K562 (cell line): Measurements from ENCODE around the gene MAPRE2. TPM values are rescaled to one million over a fixed set of nuclear protein-coding genes. Genes with fewer than 3 reads are reported as not detected.

ENCODE experiments used
- ATAC-seq: fragments of 200-7000 bp; cut with Tn5 transposase; 3 replicates; pipeline ENCODE4 v1.9.1; 2020; ENCODE audit warnings: moderate library complexity
- BruUV-seq: library from RNA; stranded (reverse); fragments of 400-500 nt; replicated peaks from 2 replicates; lab custom pipeline; 2021; lab: Mats Ljungman, UMichigan
- CTCF ChIA-PET: fragments of 300-600 bp; formaldehyde crosslinking; extraction: SDS; loops from one replicate; lab custom pipeline; 2021; ENCODE audit warnings: low intra/inter-chr PET ratio; lab: Yijun Ruan, JAX
- POLR2A ChIA-PET: fragments of 300-600, 350-650 bp; sonication (Branson Sonifier 250); formaldehyde crosslinking; extraction: SDS; loops from one replicate; lab custom pipeline; 2021; ENCODE audit warnings: antibody characterized with exemption, inconsistent platforms; lab: Yijun Ruan, JAX
- DNase-seq, 4 experiments: peaks; one replicate each; pipeline versions ENCODE4 v3.0.0 to v3.0.0-alpha.2; 2011 to 2018; ENCODE audit warnings: low spot score in 3 of 4, mixed read lengths in 3 of 4; ENCODE audit errors: extremely low read depth in 1 of 4
- FAIRE-seq: peaks from 2 replicates; lab custom pipeline; 2011; peaks lifted over from hg19 to GRCh38; lab: Jason Lieb, UNC
- H2AFZ ChIP-seq: 2 replicates; pipeline ENCODE4 v1.6.0; 2011; ENCODE audit warnings: low read depth, low read length, control low read depth, inconsistent platforms
- H3K27ac ChIP-seq: fragments of 200-600 bp; 3 replicates; pipeline ENCODE4 v1.8.0; 2011; ENCODE audit warnings: low read depth, mild to moderate bottlenecking, control low read depth, inconsistent platforms, low read length, moderate library complexity, mixed read lengths; ENCODE audit errors: extremely low read depth
- H3K27me3 ChIP-seq, 2 experiments: fragments of 300-600 bp in 1 of 2; 2 replicates in 1 of 2; 3 replicates in 1 of 2; pipeline versions ENCODE4 v1.6.0 to v1.8.0; 2011; ENCODE audit warnings: inconsistent platforms in 2 of 2, low read length in 2 of 2, mild to moderate bottlenecking in 1 of 2, mixed read lengths in 1 of 2, moderate library complexity in 1 of 2; ENCODE audit not compliant: control insufficient read depth in 2 of 2, insufficient read depth in 2 of 2
- H3K36me3 ChIP-seq: fragments of 300-600 bp; 3 replicates; pipeline ENCODE4 v1.8.0; 2011; ENCODE audit warnings: mild to moderate bottlenecking, low read length, inconsistent platforms; ENCODE audit not compliant: control insufficient read depth, insufficient read depth
- H3K4me1 ChIP-seq, 2 experiments: fragments of 200-600 bp in 1 of 2; replicated peaks in 1 of 2; 2 replicates in 1 of 2; 3 replicates in 1 of 2; pipeline versions ENCODE4 v1.5.1 to v1.8.0; 2011; ENCODE audit warnings: inconsistent platforms in 2 of 2, low read length in 2 of 2, mild to moderate bottlenecking in 1 of 2, mixed read lengths in 1 of 2, moderate library complexity in 1 of 2; ENCODE audit not compliant: control insufficient read depth in 2 of 2, insufficient read depth in 2 of 2
- H3K4me2 ChIP-seq: 2 replicates; pipeline ENCODE4 v1.6.1; 2011; ENCODE audit warnings: low read length, control low read depth, inconsistent platforms, mixed read lengths; ENCODE audit not compliant: insufficient read depth
- H3K4me3 ChIP-seq: fragments of 200-600 bp; sonication (generic), shearing (Covaris generic); 2 replicates; pipeline ENCODE4 v1.5.1; 2016; ENCODE audit warnings: control low read depth, inconsistent platforms
- H3K79me2 ChIP-seq: fragments of 200-600 bp; 3 replicates; pipeline ENCODE4 v1.8.0; 2011; ENCODE audit warnings: low read length, inconsistent platforms; ENCODE audit not compliant: control insufficient read depth, insufficient read depth
- H3K9ac ChIP-seq, 2 experiments: 2 replicates each; pipeline versions ENCODE4 v1.6.0 to v1.6.1; 2011; ENCODE audit warnings: low read depth in 2 of 2, low read length in 2 of 2, control low read depth in 1 of 2, inconsistent platforms in 1 of 2, mild to moderate bottlenecking in 1 of 2, mixed read lengths in 1 of 2; ENCODE audit not compliant: insufficient read depth in 1 of 2
- H3K9me1 ChIP-seq: one replicate; pipeline ENCODE4 v1.6.0; 2011; ENCODE audit warnings: inconsistent platforms, mild to moderate bottlenecking, low read length, moderate library complexity; ENCODE audit not compliant: control insufficient read depth, insufficient read depth
- H3K9me3 ChIP-seq: replicated peaks from 2 replicates; pipeline ENCODE4 v1.5.1; 2011; ENCODE audit warnings: low read depth, low read length, inconsistent platforms; ENCODE audit not compliant: control insufficient read depth, insufficient read depth
- H4K20me1 ChIP-seq: replicated peaks from 2 replicates; pipeline ENCODE4 v1.6.1; 2011; ENCODE audit warnings: low read length, inconsistent platforms, mixed read lengths; ENCODE audit not compliant: control insufficient read depth, insufficient read depth
- ARID1B ChIP-seq: fragments of 450-650 bp; IDR thresholded peaks from 2 replicates; pipeline ENCODE4 v1.6.1; 2016; ENCODE audit warnings: antibody characterized with exemption, mild to moderate bottlenecking, inconsistent platforms
- BHLHE40 ChIP-seq: IDR thresholded peaks from 2 replicates; pipeline ENCODE4 v1.6.1; 2011; ENCODE audit warnings: low read length, improper control_type of control experiment
- CAMTA2 ChIP-seq: fragments of 250-450 bp; sonication (Bioruptor Pico); conservative IDR thresholded peaks from 2 replicates; pipeline ENCODE4 v1.5.1; 2022
- CREM ChIP-seq: IDR thresholded peaks from 2 replicates; pipeline ENCODE4 v1.6.1; 2014; ENCODE audit warnings: antibody characterized with exemption, low read depth
- GTF3C2 ChIP-seq: IDR thresholded peaks from 3 replicates; pipeline ENCODE4 v1.6.1; 2011; ENCODE audit warnings: borderline replicate concordance, mild to moderate bottlenecking, moderate library complexity; ENCODE audit not compliant: insufficient read length; ENCODE audit errors: extremely low read depth
- HDAC3 ChIP-seq: fragments of 450-650 bp; IDR thresholded peaks from 2 replicates; pipeline ENCODE4 v1.6.1; 2018; ENCODE audit warnings: borderline replicate concordance, mild to moderate bottlenecking, moderate library complexity; ENCODE audit not compliant: partially characterized antibody
- SP1 ChIP-seq: sonication (generic); formaldehyde crosslinking; IDR thresholded peaks from 2 replicates; pipeline ENCODE4 v1.8.1; 2022; ENCODE audit warnings: mild to moderate bottlenecking, missing genetic modification reagents
- TEAD4 ChIP-seq, 2 experiments: sonication (generic) in 1 of 2; formaldehyde crosslinking in 1 of 2; IDR thresholded peaks; 2 replicates each; pipeline versions ENCODE4 v1.6.1 to v1.8.0; 2012 to 2022; ENCODE audit warnings: borderline replicate concordance in 1 of 2, inconsistent platforms in 1 of 2, low read length in 1 of 2, mild to moderate bottlenecking in 1 of 2, missing genetic modification reagents in 1 of 2
- ZNF184 ChIP-seq: sonication (generic); formaldehyde crosslinking; IDR thresholded peaks from 2 replicates; pipeline ENCODE4 v1.5.0; 2020; ENCODE audit warnings: missing genetic modification reagents
- WGBS: fragments of 100-300 bp; shearing (Covaris generic); methylation state at CpG from one replicate; pipeline ENCODE4 v1.1.6; 2016; ENCODE audit warnings: low coverage, mixed read lengths; ENCODE audit not compliant: insufficient coverage; ENCODE audit errors: missing lambda C conversion rate; 5-methylcytosine and 5-hydroxymethylcytosine counted together
- in situ Hi-C: fragments of 300-500 bp; cut with MboI; formaldehyde crosslinking; loops from 4 replicates; pipeline ENCODE4 v1.15.0; 2018; ENCODE audit warnings: inconsistent platforms, mixed read lengths
- intact Hi-C: fragments of 100-400 bp; cut with micrococcal nuclease; formaldehyde crosslinking; loops from 2 replicates; pipeline ENCODE4 v1.14.2; 2022
- polyA plus RNA-seq, 8 experiments: library from polyadenylated mRNA; depleted of rRNA in 4 of 8; stranded (reverse) in 5 of 8; unstranded in 3 of 8; fragments of >200 nt; fragmentation: Nextera tagmentation in 2 of 8; fragmentation: Illumina TruSeq in 1 of 8; extraction: Ambion mirVana in 2 of 8; extraction: Trizol in 1 of 8; gene quantifications; 2 replicates each; pipeline versions ENCODE4 v1.2.1 to v1.2.3, GENCODE V29; 2011 to 2014; ENCODE audit warnings: inconsistent platforms in 1 of 8, missing spikeins in 1 of 8
- total RNA-seq, 7 experiments: library from RNA; depleted of rRNA in 6 of 7; stranded (reverse); fragments of >200 nt in 6 of 7; fragmentation: Illumina TruSeq in 2 of 7; extraction: Trizol in 2 of 7; gene quantifications; 2 replicates each; pipeline versions ENCODE4 v1.2.1 to v1.2.3, GENCODE V29; 2011 to 2021; ENCODE audit warnings: low replicate concordance in 1 of 7

Gene MAPRE2
- total and polyA plus RNA-seq, 9 of the 15 experiments (the other 6 are each of a cell fraction or from before 2014, with no cell fraction given) = 32.3 to 70.7 (median 40.7) TPM

- ChIA-PET CTCF (no interaction called here), POLR2A (interaction anchor here (0.9 to 3.1 kb wide), 10 partner anchors 8 to 302 kb away, joined by 3 to 21 read pairs (median 4); partner anchors contain the start of genes ZNF24 and ZSCAN30)
- no peaks in the 10 kb centered on the region for H3K27me3 ChIP-seq
- H3K79me2 ChIP-seq = peaks cover 61% of the 10 kb centered on the region
- H3K9ac ChIP-seq = peak overlapping the region in 1 of 2 experiments; percentile 61; a peak in 1 of 4 replicates
- no peaks in the 10 kb centered on the region for H3K36me3 ChIP-seq
- no peaks in the 10 kb centered on the region for H3K9me1 ChIP-seq
- H3K9me3 ChIP-seq = no peaks in the 10 kb centered on the region
- in situ Hi-C loops = no loop called here
- ATAC-seq = no peak
- 0 out of 2 replicates have a peak overlapping the region, but pooled peaks have one; percentile 91 for H2AFZ ChIP-seq
- no peaks in the 10 kb centered on the region for H4K20me1 ChIP-seq
- BruUV-seq = no TSS peak
- intact Hi-C loops = loop anchor here (5.0 to 10.0 kb wide), 4 partner anchors 58 to 302 kb away; partner anchors contain the start of gene ZNF24
- 0 out of 3 replicates have a peak overlapping the region, but pooled peaks have one; percentile 5 for H3K27ac ChIP-seq
- DNase-seq = peak in 2 of 4 experiments; percentile 33 to 34
- FAIRE-seq = peak; percentile 37
- H3K4me3 ChIP-seq = peak overlapping the region; percentile 55
- H3K4me2 ChIP-seq = peak overlapping the region; percentile 93
- H3K4me1 ChIP-seq = peaks cover 20 to 57% of the 10 kb centered on the region in 2 experiments
- 12% methylated on average over 5 of the region's 5 CpGs for WGBS
- TF ChIP-seq HDAC3 (no peak), SP1 (CRISPR knock-in tag) (no peak), CAMTA2 (CRISPR knock-in tag) (no peak), ZNF184 (CRISPR knock-in tag) (no peak), ARID1B (peak; percentile 63), TEAD4 (IDR thresholded peaks at IDR 0.05; ENCODE audit: low read length) (peak; percentile 33; the same call in 1 of the 2 replicates), TEAD4 (CRISPR knock-in tag; IDR thresholded peaks at IDR 0.05; ENCODE audit: borderline replicate concordance) (no peak), CREM (no peak), BHLHE40 (no peak), GTF3C2 (no peak)
Observed at GRCh38 chr18:35042389-35043071, 1.3 kb downstream of the MAPRE2 start.
